IMR-90 (cell line): ENCODE results near the gene IQCF6.

Experiments used
- BHLHE40 ChIP-seq: fragments of 150-350 bp; IDR thresholded peaks from 2 replicates; pipeline ENCODE4 v1.6.1; 2016; ENCODE audit warnings: mild to moderate bottlenecking, low read depth, low read length
- CEBPB ChIP-seq: IDR thresholded peaks from 2 replicates; pipeline ENCODE4 v1.6.1; 2012; ENCODE audit warnings: low read depth, low read length, improper control_type of control experiment
- CHD1 ChIP-seq: IDR thresholded peaks from 2 replicates; pipeline ENCODE4 v1.6.1; 2012; ENCODE audit warnings: low read depth, low read length, improper control_type of control experiment
- MAFK ChIP-seq: IDR thresholded peaks from 2 replicates; pipeline ENCODE4 v1.6.1; 2012; ENCODE audit warnings: low read depth, low read length, improper control_type of control experiment
- MXI1 ChIP-seq: IDR thresholded peaks from 2 replicates; pipeline ENCODE4 v1.6.1; 2012; ENCODE audit warnings: low read depth, mild to moderate bottlenecking, low read length, moderate library complexity, borderline replicate concordance
- NFE2L2 ChIP-seq: fragments of 150-350 bp; IDR thresholded peaks from 2 replicates; pipeline ENCODE4 v1.6.1; 2016; ENCODE audit warnings: low read depth, mild to moderate bottlenecking, low read length
- POLR2A ChIP-seq: IDR thresholded peaks from 2 replicates; pipeline ENCODE4 v1.6.1; 2012; ENCODE audit warnings: mild to moderate bottlenecking, low read depth, low read length
- RAD21 ChIP-seq: IDR thresholded peaks from 2 replicates; pipeline ENCODE4 v1.6.1; 2012; ENCODE audit warnings: low read length, improper control_type of control experiment
- RCOR1 ChIP-seq: IDR thresholded peaks from 2 replicates; pipeline ENCODE4 v1.6.1; 2012; ENCODE audit warnings: mild to moderate bottlenecking, low read length, improper control_type of control experiment; ENCODE audit not compliant: insufficient replicate concordance
- RFX5 ChIP-seq: IDR thresholded peaks from 2 replicates; pipeline ENCODE4 v1.8.0; 2012; ENCODE audit warnings: low read depth, mild to moderate bottlenecking, low read length, moderate library complexity
- SMC3 ChIP-seq: fragments of 150-350 bp; IDR thresholded peaks from 2 replicates; pipeline ENCODE4 v1.6.1; 2016; ENCODE audit warnings: low read depth, mild to moderate bottlenecking, antibody characterized with exemption, low read length, moderate library complexity
- USF2 ChIP-seq: fragments of 150-350 bp; IDR thresholded peaks from 2 replicates; pipeline ENCODE4 v1.6.1; 2017; ENCODE audit warnings: mild to moderate bottlenecking, antibody characterized with exemption, low read length, low read depth
- TF ChIP-seq, protein P1 (sequence below): fragments of 150-350 bp; IDR thresholded peaks from 2 replicates; pipeline ENCODE4 v1.6.1; 2016; ENCODE audit warnings: low read depth, mild to moderate bottlenecking, low read length, moderate library complexity, borderline replicate concordance
- TF ChIP-seq, protein P2 (sequence below): conservative IDR thresholded peaks from 2 replicates; pipeline ENCODE4 v1.5.1; 2012; ENCODE audit warnings: mild to moderate bottlenecking, low read depth, low read length, improper control_type of control experiment

GRCh38 chr3:51792206-51792605, 13.2 kb upstream of the IQCF6 start:
- TF ChIP-seq, protein P1, sequence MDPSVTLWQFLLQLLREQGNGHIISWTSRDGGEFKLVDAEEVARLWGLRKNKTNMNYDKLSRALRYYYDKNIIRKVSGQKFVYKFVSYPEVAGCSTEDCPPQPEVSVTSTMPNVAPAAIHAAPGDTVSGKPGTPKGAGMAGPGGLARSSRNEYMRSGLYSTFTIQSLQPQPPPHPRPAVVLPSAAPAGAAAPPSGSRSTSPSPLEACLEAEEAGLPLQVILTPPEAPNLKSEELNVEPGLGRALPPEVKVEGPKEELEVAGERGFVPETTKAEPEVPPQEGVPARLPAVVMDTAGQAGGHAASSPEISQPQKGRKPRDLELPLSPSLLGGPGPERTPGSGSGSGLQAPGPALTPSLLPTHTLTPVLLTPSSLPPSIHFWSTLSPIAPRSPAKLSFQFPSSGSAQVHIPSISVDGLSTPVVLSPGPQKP, result no peak
- TF ChIP-seq, protein P2, sequence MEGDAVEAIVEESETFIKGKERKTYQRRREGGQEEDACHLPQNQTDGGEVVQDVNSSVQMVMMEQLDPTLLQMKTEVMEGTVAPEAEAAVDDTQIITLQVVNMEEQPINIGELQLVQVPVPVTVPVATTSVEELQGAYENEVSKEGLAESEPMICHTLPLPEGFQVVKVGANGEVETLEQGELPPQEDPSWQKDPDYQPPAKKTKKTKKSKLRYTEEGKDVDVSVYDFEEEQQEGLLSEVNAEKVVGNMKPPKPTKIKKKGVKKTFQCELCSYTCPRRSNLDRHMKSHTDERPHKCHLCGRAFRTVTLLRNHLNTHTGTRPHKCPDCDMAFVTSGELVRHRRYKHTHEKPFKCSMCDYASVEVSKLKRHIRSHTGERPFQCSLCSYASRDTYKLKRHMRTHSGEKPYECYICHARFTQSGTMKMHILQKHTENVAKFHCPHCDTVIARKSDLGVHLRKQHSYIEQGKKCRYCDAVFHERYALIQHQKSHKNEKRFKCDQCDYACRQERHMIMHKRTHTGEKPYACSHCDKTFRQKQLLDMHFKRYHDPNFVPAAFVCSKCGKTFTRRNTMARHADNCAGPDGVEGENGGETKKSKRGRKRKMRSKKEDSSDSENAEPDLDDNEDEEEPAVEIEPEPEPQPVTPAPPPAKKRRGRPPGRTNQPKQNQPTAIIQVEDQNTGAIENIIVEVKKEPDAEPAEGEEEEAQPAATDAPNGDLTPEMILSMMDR, result no peak
- no peak for TF ChIP-seq RFX5
- no peak for TF ChIP-seq USF2
- TF ChIP-seq POLR2A, result no peak
- TF ChIP-seq SMC3, result no peak
- TF ChIP-seq CEBPB, result no peak
- no peak for TF ChIP-seq RAD21
- TF ChIP-seq BHLHE40, result no peak
- no peak for TF ChIP-seq CHD1
- TF ChIP-seq MXI1, result no peak
- TF ChIP-seq RCOR1, result no peak
- no peak for TF ChIP-seq MAFK
- no peak for TF ChIP-seq NFE2L2
